GM12878 (cell line): Measurements from ENCODE around the gene GBA2. TPM values are rescaled to one million over a fixed set of nuclear protein-coding genes. Genes with fewer than 3 reads are reported as not detected.

Experiments used
- ATAC-seq: fragments of 200-7000 bp; cut with Tn5 transposase; 3 replicates; pipeline ENCODE4 v1.9.1; 2020; ENCODE audit warnings: mild to moderate bottlenecking, moderate library complexity
- BruUV-seq: library from RNA; stranded (reverse); fragments of 400-500 nt; replicated peaks from 2 replicates; lab custom pipeline; 2021; lab: Mats Ljungman, UMichigan
- CTCF ChIA-PET: fragments of 300-600 bp; sonication (Branson Sonifier 250); formaldehyde crosslinking; extraction: SDS; loops from one replicate; lab custom pipeline; 2021; ENCODE audit warnings: inconsistent platforms; lab: Yijun Ruan, JAX
- POLR2A ChIA-PET: fragments of 350-600 bp; formaldehyde crosslinking; extraction: SDS; loops from one replicate; lab custom pipeline; 2021; ENCODE audit warnings: inconsistent platforms; lab: Charles Lee
- RAD21 ChIA-PET: fragments of 300-600 bp; sonication (Branson Sonifier 250); formaldehyde crosslinking; loops from one replicate; lab custom pipeline; 2023; ENCODE audit warnings: antibody characterized with exemption; ENCODE audit not compliant: unreplicated experiment; lab: Charles Lee
- SMC1A ChIA-PET: fragments of 300-600 bp; sonication (Branson Sonifier 250); formaldehyde crosslinking; loops from one replicate; lab custom pipeline; 2023; ENCODE audit not compliant: unreplicated experiment, uncharacterized antibody; lab: Charles Lee
- DNase-seq: peaks from one replicate; pipeline ENCODE4 v3.0.0-alpha.2; 2011; ENCODE audit warnings: low read depth, low spot score
- FAIRE-seq: peaks from 3 replicates; lab custom pipeline; 2011; peaks lifted over from hg19 to GRCh38; lab: Jason Lieb, UNC
- H2AFZ ChIP-seq: 2 replicates; pipeline ENCODE4 v1.6.0; 2011; ENCODE audit warnings: low read depth, low read length, control low read depth; ENCODE audit not compliant: control insufficient read depth
- H3K27ac ChIP-seq: 2 replicates; pipeline ENCODE4 v1.5.1; 2011; ENCODE audit warnings: control low read depth; ENCODE audit not compliant: control insufficient read depth, insufficient read depth
- H3K27me3 ChIP-seq, 2 experiments: replicated peaks in 1 of 2; 2 replicates each; pipeline versions ENCODE4 v1.6.0 to v1.6.1; 2011; ENCODE audit warnings: low read length in 1 of 2; ENCODE audit not compliant: control insufficient read depth in 2 of 2, insufficient read depth in 2 of 2
- H3K36me3 ChIP-seq, 2 experiments: 2 replicates each; pipeline ENCODE4 v1.5.1; 2011; ENCODE audit warnings: low read length in 1 of 2; ENCODE audit not compliant: control insufficient read depth in 2 of 2, insufficient read depth in 2 of 2
- H3K4me1 ChIP-seq: 2 replicates; pipeline ENCODE4 v1.6.1; 2011; ENCODE audit warnings: mild to moderate bottlenecking, low read length, moderate library complexity, mixed read lengths; ENCODE audit not compliant: control insufficient read depth, insufficient read depth
- H3K4me2 ChIP-seq: 2 replicates; pipeline ENCODE4 v1.6.0; 2011; ENCODE audit warnings: control low read depth; ENCODE audit not compliant: control insufficient read depth, insufficient read depth
- H3K4me3 ChIP-seq: fragments of 200-600 bp; sonication (generic); 2 replicates; pipeline ENCODE4 v1.5.1; 2016
- H3K79me2 ChIP-seq: 2 replicates; pipeline ENCODE4 v1.6.0; 2011; ENCODE audit warnings: low read length; ENCODE audit not compliant: control insufficient read depth, insufficient read depth
- H3K9ac ChIP-seq: 2 replicates; pipeline ENCODE4 v1.8.0; 2011; ENCODE audit warnings: low read length, control low read depth, mixed read lengths; ENCODE audit not compliant: control insufficient read depth, insufficient read depth
- H3K9me3 ChIP-seq: replicated peaks from 3 replicates; pipeline ENCODE4 v1.5.1; 2011; ENCODE audit warnings: mild to moderate bottlenecking, low read length; ENCODE audit not compliant: control insufficient read depth, insufficient read depth
- H4K20me1 ChIP-seq: 2 replicates; pipeline ENCODE4 v1.6.0; 2011; ENCODE audit not compliant: control insufficient read depth, insufficient read depth
- BHLHE40 ChIP-seq, 2 experiments: fragments of 450-650 bp in 1 of 2; IDR thresholded peaks; 2 replicates each; pipeline ENCODE4 v1.6.1; 2011 to 2017; ENCODE audit warnings: low read depth in 2 of 2, borderline replicate concordance in 1 of 2, improper control_type of control experiment in 1 of 2, low read length in 1 of 2, mild to moderate bottlenecking in 1 of 2
- BMI1 ChIP-seq: fragments of 450-650 bp; IDR thresholded peaks from 2 replicates; pipeline ENCODE4 v1.6.1; 2016; ENCODE audit warnings: mild to moderate bottlenecking, moderate library complexity, borderline replicate concordance
- CBX3 ChIP-seq: fragments of 200-600 bp; sonication (generic); IDR thresholded peaks from 2 replicates; pipeline ENCODE4 v1.6.1; 2016; ENCODE audit warnings: low read depth, borderline replicate concordance
- CHD2 ChIP-seq: IDR thresholded peaks from 2 replicates; pipeline ENCODE4 v1.6.1; 2011; ENCODE audit warnings: low read depth, low read length, improper control_type of control experiment, borderline replicate concordance
- CREM ChIP-seq: IDR thresholded peaks from 2 replicates; pipeline ENCODE4 v1.6.1; 2014; ENCODE audit warnings: antibody characterized with exemption, low read depth
- MAX ChIP-seq: IDR thresholded peaks from 2 replicates; pipeline ENCODE4 v1.6.1; 2012; ENCODE audit warnings: low read depth, low read length, improper control_type of control experiment
- MTA2 ChIP-seq: fragments of 450-650 bp; IDR thresholded peaks from 2 replicates; pipeline ENCODE4 v1.6.1; 2016; ENCODE audit warnings: low read depth, mild to moderate bottlenecking, moderate library complexity
- MXI1 ChIP-seq: fragments of 150-350 bp; IDR thresholded peaks from 2 replicates; pipeline ENCODE4 v1.6.1; 2011; ENCODE audit warnings: low read depth, mild to moderate bottlenecking, inconsistent platforms, low read length, improper control_type of control experiment
- NFIC ChIP-seq: IDR thresholded peaks from 2 replicates; pipeline ENCODE4 v1.6.1; 2012; ENCODE audit warnings: low read depth, mild to moderate bottlenecking, inconsistent platforms, low read length, moderate library complexity
- NFYB ChIP-seq: IDR thresholded peaks from 2 replicates; pipeline ENCODE4 v1.6.1; 2011; ENCODE audit warnings: low read depth, mild to moderate bottlenecking, low read length, improper control_type of control experiment, moderate library complexity; ENCODE audit not compliant: insufficient read depth
- PAX8 ChIP-seq: fragments of 450-650 bp; IDR thresholded peaks from 2 replicates; pipeline ENCODE4 v1.6.1; 2017; ENCODE audit warnings: mild to moderate bottlenecking, moderate library complexity
- POLR2AphosphoS5 ChIP-seq: IDR thresholded peaks from 2 replicates; pipeline ENCODE4 v1.6.1; 2011; ENCODE audit warnings: mild to moderate bottlenecking, low read length, inconsistent platforms
- PRDM15 ChIP-seq: fragments of 450-650 bp; formaldehyde crosslinking; IDR thresholded peaks from 2 replicates; pipeline ENCODE4 v1.4.0; 2020; ENCODE audit warnings: mild to moderate bottlenecking, moderate library complexity
- RB1 ChIP-seq: fragments of 450-650 bp; formaldehyde crosslinking; IDR thresholded peaks from 2 replicates; pipeline ENCODE4 v1.6.1; 2017; ENCODE audit warnings: mild to moderate bottlenecking, borderline replicate concordance
- RUNX3 ChIP-seq: IDR thresholded peaks from 2 replicates; pipeline ENCODE4 v1.6.1; 2012; ENCODE audit warnings: low read length, inconsistent platforms
- ZNF384 ChIP-seq: IDR thresholded peaks from 2 replicates; pipeline ENCODE4 v1.6.1; 2012; ENCODE audit warnings: low read depth, mild to moderate bottlenecking, low read length, improper control_type of control experiment, borderline replicate concordance
- ZNF622 ChIP-seq: fragments of 450-650 bp; IDR thresholded peaks from 2 replicates; pipeline ENCODE4 v1.6.1; 2017; ENCODE audit warnings: mild to moderate bottlenecking, inconsistent platforms
- WGBS: methylation state at CpG from one replicate; pipeline ENCODE4 v1.1.6; 2016; ENCODE audit warnings: low lambda C conversion rate; ENCODE audit not compliant: insufficient replicate concordance, insufficient coverage; ENCODE audit errors: missing lambda C conversion rate; 5-methylcytosine and 5-hydroxymethylcytosine counted together
- in situ Hi-C: fragments of 300-500 bp; cut with MboI; formaldehyde crosslinking; loops from 9 replicates; pipeline ENCODE4 v1.14.3; 2018; ENCODE audit warnings: mixed read lengths
- intact Hi-C: fragments of 100-400 bp; cut with micrococcal nuclease; formaldehyde crosslinking; loops from one replicate; pipeline ENCODE4 v1.14.2; 2022; ENCODE audit not compliant: unreplicated experiment
- polyA plus RNA-seq, 11 experiments: library from polyadenylated mRNA; depleted of rRNA in 4 of 11; unstranded in 6 of 11; stranded (reverse) in 5 of 11; fragments of >200 nt; fragmentation: Nextera tagmentation in 4 of 11; fragmentation: Illumina TruSeq in 1 of 11; extraction: Ambion mirVana in 4 of 11; extraction: Trizol in 1 of 11; gene quantifications; 1 replicate in 1 of 11; 2 replicates in 10 of 11; pipeline versions ENCODE4 v1.2.1 to v1.2.3, GENCODE V29; 2011 to 2016; ENCODE audit warnings: inconsistent platforms in 2 of 11, missing spikeins in 2 of 11, low read depth in 1 of 11
- total RNA-seq, 4 experiments: library from RNA; depleted of rRNA in 3 of 4; stranded (reverse); fragments of >200 nt in 3 of 4; fragmentation: Illumina TruSeq in 1 of 4; extraction: Trizol in 1 of 4; gene quantifications; 2 replicates each; pipeline versions ENCODE4 v1.2.1 to v1.2.3, GENCODE V29; 2013 to 2021

GBA2 gene
- total and polyA plus RNA-seq, 10 of the 15 experiments (the other 5 are each of a cell fraction or from before 2014, with no cell fraction given): 15.3 to 45.1 (median 29.1) TPM

- ATAC-seq (no peak; the same call in 2 of the 3 replicates), DNase-seq (no peak), FAIRE-seq (no peak)
- Histone ChIP-seq H3K79me2 (no peaks in the 10 kb centered on the region), H3K27me3 (no peaks in the 10 kb centered on the region), H4K20me1 (no peaks in the 10 kb centered on the region; the same call in 1 of the 2 replicates), H3K9ac (no peak overlapping the region), H3K4me3 (no peak overlapping the region), H2AFZ (no peak overlapping the region), H3K27ac (no peak overlapping the region), H3K36me3 (peaks cover 2 to 6% of the 10 kb centered on the region in 2 experiments), H3K4me2 (no peak overlapping the region), H3K4me1 (no peaks in the 10 kb centered on the region), H3K9me3 (no peaks in the 10 kb centered on the region)
- intact Hi-C loops: loop anchor here (1.0 to 2.0 kb wide), 3 partner anchors 25 to 92 kb away; partner anchors contain the start of gene HINT2
- ChIA-PET SMC1A (interaction anchor here (0.8 to 3.1 kb wide), 14 partner anchors 12 to 143 kb away, joined by 3 to 26 read pairs (median 3); partner anchors contain the start of gene SPAG8), CTCF (interaction anchor here (0.6 to 5.1 kb wide), 45 partner anchors 9 to 851 kb away, joined by 3 to 101 read pairs (median 5); partner anchors contain the start of genes CCDC107, HINT2, RMRP and SPAG8), POLR2A (interaction anchor here (1.3 kb wide), 1 partner anchor 36 kb away, joined by 3 read pairs; no protein-coding TSS in a partner anchor), RAD21 (interaction anchor here (0.8 to 2.2 kb wide), 17 partner anchors 21 to 186 kb away, joined by 3 to 26 read pairs (median 5); partner anchors contain the start of genes CCDC107, RMRP and SPAG8)
- 25% methylated on average over 4 of the region's 4 CpGs for WGBS
- BruUV-seq: no TSS peak
- in situ Hi-C loops: no loop called here
- no peak for TF ChIP-seq MTA2
- no peak for TF ChIP-seq MAX
- no peak for TF ChIP-seq BMI1
- no peak for TF ChIP-seq MXI1
- TF ChIP-seq NFIC: no peak
- no peak for TF ChIP-seq NFYB
- no peak for TF ChIP-seq RB1
- no peak for TF ChIP-seq CHD2
- TF ChIP-seq CBX3: no peak
- TF ChIP-seq PRDM15: no peak
- no peak for TF ChIP-seq CREM
- TF ChIP-seq ZNF384: no peak
- no peak for TF ChIP-seq POLR2AphosphoS5
- no peak for TF ChIP-seq BHLHE40 (IDR thresholded peaks at IDR 0.05; ENCODE audit: borderline replicate concordance in 1 of 2, low read depth in 2 of 2, low read length in 1 of 2)
- TF ChIP-seq ZNF622: no peak
- TF ChIP-seq PAX8: no peak
- TF ChIP-seq RUNX3: no peak
Observed at GRCh38 chr9:35790025-35790384, 41.0 kb upstream of the GBA2 start.
